ENCODE data around the gene ADRA2B.

The ADRA2B gene

GRCh38 chr2:96117701-96118588, 1.6 kb upstream of the ADRA2B start:
- no peak for DNase-seq (ENCODE audit: low spot score)

GRCh38 chr2:96116879-96117533, 635 bp upstream of the ADRA2B start:
- DNase-seq (ENCODE audit: low spot score), result no peak

GRCh38 chr2:96115631-96116423, 544 bp downstream of the ADRA2B start:
- DNase-seq (ENCODE audit: low spot score), result no peak

- DNase-seq (ENCODE audit: low spot score), result no peak
These were observed 1.3 kb downstream of the ADRA2B start for GRCh38 chr2:96114903-96115581.

GRCh38 chr2:96114546-96114902, 1.8 kb downstream of the ADRA2B start:
- DNase-seq (ENCODE audit: low spot score), result no peak

- DNase-seq (ENCODE audit: low spot score), result no peak
These were observed 2.4 kb downstream of the ADRA2B start for GRCh38 chr2:96113951-96114350.

GRCh38 chr2:96113367-96113677, 3.0 kb downstream of the ADRA2B start:
- no peak for DNase-seq (ENCODE audit: low spot score)

- no peak for DNase-seq (ENCODE audit: low spot score)
These were observed 3.6 kb downstream of the ADRA2B start for GRCh38 chr2:96112501-96113366.

GRCh38 chr2:96111823-96112500, 4.4 kb downstream of the ADRA2B start:
- peak; percentile 32 for DNase-seq (ENCODE audit: low spot score)

GRCh38 chr2:96111257-96111640, 5.1 kb downstream of the ADRA2B start:
- no peak for DNase-seq (ENCODE audit: low spot score)

- DNase-seq (ENCODE audit: low spot score), result no peak
These were observed 5.6 kb downstream of the ADRA2B start for GRCh38 chr2:96110621-96111256.

- no peak for DNase-seq (ENCODE audit: low spot score)
These were observed 6.3 kb downstream of the ADRA2B start for GRCh38 chr2:96109931-96110511.

- DNase-seq (ENCODE audit: low spot score), result no peak
These were observed 7.0 kb downstream of the ADRA2B start for GRCh38 chr2:96109361-96109680.

GRCh38 chr2:96108541-96109360, 7.6 kb downstream of the ADRA2B start:
- DNase-seq (ENCODE audit: low spot score), result no peak

GRCh38 chr2:96108151-96108540, 8.2 kb downstream of the ADRA2B start:
- DNase-seq (ENCODE audit: low spot score), result no peak

GRCh38 chr2:96107708-96108065, 8.7 kb downstream of the ADRA2B start:
- DNase-seq (ENCODE audit: low spot score), result no peak

GRCh38 chr2:96106991-96107707, 9.2 kb downstream of the ADRA2B start:
- DNase-seq (ENCODE audit: low spot score), result no peak

- DNase-seq (ENCODE audit: low spot score), result no peak
These were observed 10.2 kb downstream of the ADRA2B start for GRCh38 chr2:96105994-96106715.
